HepG2 (cell line): ENCODE results near the gene ANKRD65. TPM values are rescaled to one million over a fixed set of nuclear protein-coding genes. Genes with fewer than 3 reads are reported as not detected.

Experiments used
- ELF1 ChIP-seq: sonication (generic); formaldehyde crosslinking; IDR thresholded peaks from 2 replicates; pipeline ENCODE4 v1.4.0; 2020; ENCODE audit warnings: missing genetic modification reagents
- FOXK1 ChIP-seq: sonication (generic); formaldehyde crosslinking; IDR thresholded peaks from 2 replicates; pipeline ENCODE4 v1.4.0; 2020; ENCODE audit warnings: low read depth, missing genetic modification reagents, borderline replicate concordance
- KLF13 ChIP-seq: sonication (generic); formaldehyde crosslinking; IDR thresholded peaks from 2 replicates; pipeline ENCODE4 v1.4.0; 2020; ENCODE audit warnings: mild to moderate bottlenecking, missing genetic modification reagents
- NFKB2 ChIP-seq: sonication (generic); formaldehyde crosslinking; IDR thresholded peaks from 2 replicates; pipeline ENCODE4 v1.4.0; 2020; ENCODE audit warnings: missing genetic modification reagents, borderline replicate concordance
- NR2F6 ChIP-seq, 2 experiments: IDR thresholded peaks; 2 replicates each; pipeline ENCODE4 v1.6.1; 2016; ENCODE audit warnings: antibody characterized with exemption in 1 of 2, mild to moderate bottlenecking in 1 of 2
- NR3C1 ChIP-seq: sonication (generic); formaldehyde crosslinking; IDR thresholded peaks from 2 replicates; pipeline ENCODE4 v1.4.0; 2020; ENCODE audit warnings: missing genetic modification reagents
- SMAD3 ChIP-seq: sonication (generic); formaldehyde crosslinking; IDR thresholded peaks from 2 replicates; pipeline ENCODE4 v1.4.0; 2020; ENCODE audit warnings: missing genetic modification reagents
- SP140L ChIP-seq: sonication (generic); formaldehyde crosslinking; IDR thresholded peaks from 2 replicates; pipeline ENCODE4 v1.4.0; 2020; ENCODE audit warnings: missing genetic modification reagents, borderline replicate concordance
- ZBTB34 ChIP-seq: sonication (generic); formaldehyde crosslinking; IDR thresholded peaks from 2 replicates; pipeline ENCODE4 v1.8.0; 2022; ENCODE audit warnings: mild to moderate bottlenecking, missing genetic modification reagents
- ZBTB40 ChIP-seq, 2 experiments: fragments of 450-650 bp in 1 of 2; sonication (generic) in 1 of 2; formaldehyde crosslinking in 1 of 2; IDR thresholded peaks; 2 replicates each; pipeline versions ENCODE4 v1.6.1 to v1.8.0; 2016 to 2022; ENCODE audit warnings: antibody characterized with exemption in 1 of 2, mild to moderate bottlenecking in 1 of 2, missing genetic modification reagents in 1 of 2
- ZGPAT ChIP-seq: IDR thresholded peaks from 2 replicates; pipeline ENCODE4 v1.6.1; 2016; ENCODE audit warnings: mild to moderate bottlenecking
- ZNF121 ChIP-seq: sonication (generic); formaldehyde crosslinking; IDR thresholded peaks from 2 replicates; pipeline ENCODE4 v1.5.0; 2020; ENCODE audit warnings: mild to moderate bottlenecking, missing genetic modification reagents
- ZNF263 ChIP-seq: sonication (generic); formaldehyde crosslinking; IDR thresholded peaks from 2 replicates; pipeline ENCODE4 v1.4.0; 2020; ENCODE audit warnings: missing genetic modification reagents
- ZNF720 ChIP-seq: sonication (generic); formaldehyde crosslinking; IDR thresholded peaks from 2 replicates; pipeline ENCODE4 v1.4.0; 2020; ENCODE audit warnings: missing genetic modification reagents
- polyA plus RNA-seq, 8 experiments: library from polyadenylated mRNA; depleted of rRNA in 3 of 8; stranded (reverse) in 7 of 8; unstranded in 1 of 8; fragments of >200 nt; fragmentation: Illumina TruSeq in 4 of 8; extraction: Trizol in 4 of 8; gene quantifications; 2 replicates each; pipeline versions ENCODE4 v1.2.1 to v1.2.3, GENCODE V29; 2011 to 2016; ENCODE audit warnings: low read depth in 4 of 8, missing spikeins in 1 of 8, mixed read lengths in 1 of 8; ENCODE audit not compliant: insufficient read depth in 1 of 8
- total RNA-seq, 5 experiments: library from RNA; depleted of rRNA; stranded (reverse); fragments of >200 nt; fragmentation: Illumina TruSeq; extraction: Trizol; gene quantifications; 2 replicates each; pipeline ENCODE4 v1.2.3, GENCODE V29; 2016; ENCODE audit warnings: low read depth in 1 of 5
- TF ChIP-seq, protein P1 (sequence below): sonication (generic); formaldehyde crosslinking; IDR thresholded peaks from 2 replicates; pipeline ENCODE4 v1.5.0; 2020; ENCODE audit warnings: mild to moderate bottlenecking, low read depth, missing genetic modification reagents, borderline replicate concordance
- TF ChIP-seq, protein P2 (sequence below): sonication (generic); formaldehyde crosslinking; IDR thresholded peaks from 2 replicates; pipeline ENCODE4 v1.4.0; 2020; ENCODE audit warnings: missing genetic modification reagents

The ANKRD65 gene
- total and polyA plus RNA-seq, 2 of the 13 experiments (the other 11 are each of a cell fraction or from before 2014, with no cell fraction given) = 12.1 to 30.1 TPM

DNA sequence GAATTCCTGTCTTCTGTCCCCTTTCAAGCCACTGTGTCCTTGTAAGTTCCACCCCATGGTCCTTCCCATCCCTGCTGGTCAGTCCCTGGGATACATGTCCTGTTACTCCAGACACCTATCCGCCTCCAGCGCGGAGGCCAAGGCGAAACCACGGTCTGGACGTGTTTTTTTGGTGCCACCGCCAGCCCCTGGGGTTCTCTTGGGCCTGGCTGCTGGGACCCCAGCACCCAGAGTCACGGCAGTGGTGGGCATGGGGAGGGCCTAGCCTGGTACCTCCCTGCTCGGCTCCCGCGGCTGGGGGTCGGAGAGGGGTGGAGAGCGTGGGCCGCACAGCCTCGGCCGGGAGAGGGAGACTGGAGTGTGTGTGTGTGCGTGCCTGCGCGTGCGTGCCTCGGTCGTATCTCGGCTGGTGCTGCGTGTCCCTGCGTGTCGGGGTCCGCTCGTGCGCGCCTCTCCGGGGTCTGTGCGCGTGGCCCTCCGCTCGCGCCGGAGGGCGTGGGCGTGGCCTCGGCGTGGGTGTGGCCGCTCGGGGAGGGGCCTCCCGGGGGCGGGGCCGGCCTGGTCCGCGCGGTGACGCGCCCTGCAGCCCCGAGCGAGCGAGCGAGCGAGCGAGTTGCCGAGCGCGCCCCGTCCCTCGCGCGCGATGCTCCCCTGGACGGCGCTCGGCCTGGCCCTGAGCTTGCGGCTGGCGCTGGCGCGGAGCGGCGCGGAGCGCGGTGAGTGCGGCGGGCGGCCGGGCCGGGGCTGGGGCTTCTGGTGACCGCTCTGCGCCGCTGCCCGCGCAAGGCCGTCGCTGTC, 14.2 kb upstream of the ANKRD65 start, which contains the start of gene VWA1 (continued):
- TF ChIP-seq ZBTB40 (IDR thresholded peaks at IDR 0.05) (no peak), ZBTB40 (CRISPR knock-in tag; IDR thresholded peaks at IDR 0.05) (no peak; the same call in 1 of the 2 replicates), NR2F6 (IDR thresholded peaks at IDR 0.05) (no peak), NR2F6 (CRISPR knock-in tag; IDR thresholded peaks at IDR 0.05) (no peak; the same call in 1 of the 2 replicates), NR3C1 (CRISPR knock-in tag) (no peak), KLF13 (CRISPR knock-in tag) (no peak), ZBTB34 (CRISPR knock-in tag) (no peak), ELF1 (no peak), ZNF121 (no peak; the same call in 1 of the 2 replicates), ZGPAT (no peak; the same call in 1 of the 2 replicates), ZNF263 (CRISPR knock-in tag) (no peak), FOXK1 (no peak), SMAD3 (CRISPR knock-in tag) (no peak), ZNF720 (no peak), SP140L (CRISPR knock-in tag) (no peak), NFKB2 (CRISPR knock-in tag) (no peak)
- TF ChIP-seq, protein P1, sequence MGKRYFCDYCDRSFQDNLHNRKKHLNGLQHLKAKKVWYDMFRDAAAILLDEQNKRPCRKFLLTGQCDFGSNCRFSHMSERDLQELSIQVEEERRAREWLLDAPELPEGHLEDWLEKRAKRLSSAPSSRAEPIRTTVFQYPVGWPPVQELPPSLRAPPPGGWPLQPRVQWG (CRISPR knock-in tag) = no peak
- TF ChIP-seq, protein P2, sequence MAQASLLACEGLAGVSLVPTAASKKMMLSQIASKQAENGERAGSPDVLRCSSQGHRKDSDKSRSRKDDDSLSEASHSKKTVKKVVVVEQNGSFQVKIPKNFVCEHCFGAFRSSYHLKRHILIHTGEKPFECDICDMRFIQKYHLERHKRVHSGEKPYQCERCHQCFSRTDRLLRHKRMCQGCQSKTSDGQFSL (CRISPR knock-in tag) = no peak
